ENCODE results near the gene ZFP36L2.

Gene ZFP36L2

GRCh38 chr2:43226558-43226954, at the start of gene ZFP36L2:
Gene ZFP36L2 (minus strand): TSS chr2:43226606. CDS start chr2:43226315, 291 bp downstream.
- in situ Hi-C loops (cut with HindIII; ENCODE audit: low pct_unique_long_range_greater_than_20kb, low sequenced_read_pairs) = no loop called here
- no peak for TF ChIP-seq JUND (IDR thresholded peaks at IDR 0.05; ENCODE audit: low read depth)
- peak; percentile 93 to 95 for DNase-seq (ENCODE audit: low read depth in 1 of 2, low spot score in 1 of 2)

DNA sequence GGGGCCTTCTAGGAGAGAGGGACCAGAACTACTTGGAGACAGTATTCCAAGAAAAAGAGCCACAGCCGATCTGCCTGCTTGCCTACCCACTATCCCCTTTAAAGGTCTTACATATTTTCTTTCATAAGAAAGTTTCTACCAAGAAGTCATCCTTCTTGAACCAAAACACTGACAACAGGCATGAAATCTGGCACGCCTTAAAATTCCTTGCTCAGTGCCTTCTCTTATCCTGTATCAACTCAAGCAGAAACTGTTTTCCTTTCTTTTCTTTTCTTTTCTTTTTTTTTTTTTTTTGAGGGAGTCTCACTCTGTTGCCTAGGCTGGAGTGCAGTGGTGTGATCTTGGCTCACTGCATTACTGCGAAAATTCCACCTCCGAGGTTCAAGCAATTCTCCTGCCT, 48.3 kb upstream of the ZFP36L2 start:
- no peak for DNase-seq (ENCODE audit: low read depth in 1 of 2, low spot score in 1 of 2)
- no peak for TF ChIP-seq JUND (IDR thresholded peaks at IDR 0.05; ENCODE audit: low read depth)
- in situ Hi-C loops (cut with HindIII; ENCODE audit: low pct_unique_long_range_greater_than_20kb, low sequenced_read_pairs) = no loop called here

DNA sequence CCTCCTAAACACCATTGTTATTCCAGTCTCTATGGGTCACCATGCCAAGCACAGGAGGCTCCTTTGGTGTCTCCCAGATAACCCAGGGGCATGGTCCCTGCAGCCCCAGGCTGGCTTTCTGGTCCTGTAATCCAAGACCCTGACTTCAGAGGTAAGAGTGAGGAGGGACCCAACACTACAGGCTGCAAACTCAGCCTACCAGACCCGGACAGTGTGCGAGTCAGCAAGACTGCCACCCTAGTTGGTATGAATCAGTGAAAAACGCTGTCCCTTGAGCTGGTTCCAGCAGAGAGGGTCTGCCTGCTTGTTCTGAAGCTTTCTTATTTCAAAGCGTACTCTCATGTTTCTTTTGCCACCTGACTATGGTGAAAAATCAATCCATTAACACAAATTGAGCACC, 47.6 kb upstream of the ZFP36L2 start:
- DNase-seq (ENCODE audit: low read depth in 1 of 2, low spot score in 1 of 2) = no peak
- TF ChIP-seq JUND (IDR thresholded peaks at IDR 0.05; ENCODE audit: low read depth) = no peak
- in situ Hi-C loops (cut with HindIII; ENCODE audit: low pct_unique_long_range_greater_than_20kb, low sequenced_read_pairs) = no loop called here

GRCh38 chr2:43273529-43273928, 47.1 kb upstream of the ZFP36L2 start:
- no peak for DNase-seq (ENCODE audit: low read depth in 1 of 2, low spot score in 1 of 2)
- TF ChIP-seq JUND (IDR thresholded peaks at IDR 0.05; ENCODE audit: low read depth) = no peak
- in situ Hi-C loops (cut with HindIII; ENCODE audit: low pct_unique_long_range_greater_than_20kb, low sequenced_read_pairs) = no loop called here

GRCh38 chr2:43270930-43271615, 44.7 kb upstream of the ZFP36L2 start:
- TF ChIP-seq JUND (IDR thresholded peaks at IDR 0.05; ENCODE audit: low read depth) = no peak
- no peak for DNase-seq (ENCODE audit: low read depth in 1 of 2, low spot score in 1 of 2)
- in situ Hi-C loops (cut with HindIII; ENCODE audit: low pct_unique_long_range_greater_than_20kb, low sequenced_read_pairs) = no loop called here

DNA sequence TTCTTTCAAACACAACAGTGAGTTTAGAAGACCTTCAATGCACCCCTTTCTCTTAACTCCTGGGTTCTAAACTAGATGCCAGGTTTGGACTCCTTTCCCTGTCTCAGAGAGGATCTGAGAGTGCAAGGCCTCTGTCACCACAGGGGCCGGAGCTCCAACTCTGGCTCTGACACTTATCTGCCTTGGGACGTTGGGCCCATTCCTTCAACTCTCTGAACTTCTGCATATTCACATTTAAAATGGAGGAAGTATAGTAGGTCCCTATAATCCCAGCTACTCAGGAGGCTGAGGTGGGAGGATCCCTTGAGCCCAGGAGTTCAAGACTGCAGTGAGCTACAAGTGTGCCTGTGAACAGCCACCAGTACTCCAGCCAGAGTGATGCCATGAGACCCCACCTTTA, 44.1 kb upstream of the ZFP36L2 start:
- in situ Hi-C loops (cut with HindIII; ENCODE audit: low pct_unique_long_range_greater_than_20kb, low sequenced_read_pairs) = no loop called here
- no peak for DNase-seq (ENCODE audit: low read depth in 1 of 2, low spot score in 1 of 2)
- no peak for TF ChIP-seq JUND (IDR thresholded peaks at IDR 0.05; ENCODE audit: low read depth)

DNA sequence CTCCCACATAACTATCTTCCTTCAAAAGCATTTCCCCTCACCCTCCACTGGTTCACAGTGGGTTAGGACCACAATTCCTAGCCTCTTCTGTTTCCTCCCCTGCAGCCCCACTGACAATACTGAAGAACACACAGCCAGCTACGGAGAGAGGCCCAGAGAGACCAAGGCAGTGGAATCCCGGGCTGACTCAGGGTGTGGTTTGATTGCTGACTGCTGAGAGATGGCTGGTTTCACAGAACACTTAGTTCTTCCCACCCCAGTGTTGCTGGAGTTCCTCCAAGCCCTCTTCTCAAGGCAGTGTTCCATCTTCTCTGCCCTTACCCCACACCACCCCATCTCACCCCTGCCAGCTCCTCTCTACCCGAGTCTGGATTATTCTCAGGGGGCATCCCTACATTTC, 43.3 kb upstream of the ZFP36L2 start:
- no peak for TF ChIP-seq JUND (IDR thresholded peaks at IDR 0.05; ENCODE audit: low read depth)
- DNase-seq (ENCODE audit: low read depth in 1 of 2, low spot score in 1 of 2) = no peak
- in situ Hi-C loops (cut with HindIII; ENCODE audit: low pct_unique_long_range_greater_than_20kb, low sequenced_read_pairs) = no loop called here

GRCh38 chr2:43269074-43269572, 42.7 kb upstream of the ZFP36L2 start:
- DNase-seq (ENCODE audit: low read depth in 1 of 2, low spot score in 1 of 2) = no peak
- in situ Hi-C loops (cut with HindIII; ENCODE audit: low pct_unique_long_range_greater_than_20kb, low sequenced_read_pairs) = no loop called here
- no peak for TF ChIP-seq JUND (IDR thresholded peaks at IDR 0.05; ENCODE audit: low read depth)

DNA sequence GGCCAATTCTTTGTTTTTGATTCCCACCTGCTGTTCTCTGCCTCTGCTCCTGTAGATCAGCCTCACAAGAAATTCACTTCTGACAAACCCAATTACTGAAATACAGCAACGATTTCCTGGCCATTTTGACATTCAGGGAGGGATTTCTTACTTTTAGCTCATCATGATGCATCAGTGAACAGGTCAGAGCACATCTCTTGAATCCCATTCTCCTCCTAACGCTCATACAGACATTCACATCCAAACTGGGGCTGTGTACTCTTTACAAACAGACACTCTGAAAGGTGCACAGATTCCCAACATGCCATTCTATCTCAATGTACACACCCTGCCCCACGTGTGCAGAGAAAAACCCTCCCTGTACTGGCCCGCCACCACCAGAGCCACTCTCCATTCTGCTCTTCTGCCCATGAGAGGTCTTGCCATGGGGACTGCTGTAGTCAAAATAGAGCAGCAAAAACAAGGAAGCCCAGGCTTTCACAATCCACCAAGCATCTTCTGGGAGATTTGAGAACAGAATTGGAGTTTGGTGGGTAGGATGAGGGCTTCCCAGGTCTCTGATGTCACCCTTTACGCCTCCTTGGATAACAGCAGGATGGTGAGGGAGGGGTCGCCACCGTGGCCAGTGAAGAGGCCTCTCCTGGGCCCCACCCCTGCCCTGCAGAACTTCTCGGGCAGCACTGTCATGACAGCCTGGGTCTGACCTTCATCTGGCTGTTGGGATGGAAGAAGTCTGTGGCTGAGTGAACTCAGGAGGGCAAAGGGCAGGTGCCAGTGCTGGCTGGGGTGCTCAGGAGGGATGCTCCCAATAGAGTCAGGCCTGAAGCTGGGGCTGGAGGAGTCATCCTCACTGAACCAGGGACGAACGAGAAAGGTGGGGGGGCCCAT, 41.9 kb upstream of the ZFP36L2 start:
- in situ Hi-C loops (cut with HindIII; ENCODE audit: low pct_unique_long_range_greater_than_20kb, low sequenced_read_pairs) = no loop called here
- no peak for DNase-seq (ENCODE audit: low read depth in 1 of 2, low spot score in 1 of 2)

DNA sequence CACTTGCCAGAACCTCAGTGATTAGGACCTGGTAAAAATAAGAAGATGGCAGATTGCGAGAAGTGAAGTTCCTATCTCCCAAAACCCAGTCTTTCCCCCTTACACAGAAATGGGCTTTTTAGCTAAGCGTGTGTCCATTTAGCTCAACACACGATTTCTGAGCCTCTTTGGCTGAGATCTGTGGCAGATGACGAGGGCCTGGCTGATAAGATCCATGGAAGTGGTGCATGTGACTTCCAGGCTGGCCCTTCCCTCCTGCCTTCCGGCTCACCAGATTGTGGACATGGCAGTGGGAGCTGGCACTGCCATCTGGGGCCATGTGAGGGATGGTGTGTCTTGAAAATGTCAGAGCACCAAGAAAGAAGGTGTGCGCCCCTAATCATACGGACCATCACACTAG, 41.0 kb upstream of the ZFP36L2 start:
- in situ Hi-C loops (cut with HindIII; ENCODE audit: low pct_unique_long_range_greater_than_20kb, low sequenced_read_pairs) = no loop called here
- DNase-seq (ENCODE audit: low read depth in 1 of 2, low spot score in 1 of 2) = no peak
- TF ChIP-seq JUND (IDR thresholded peaks at IDR 0.05; ENCODE audit: low read depth) = no peak

More for the DNA sequence above, 41.9 kb upstream of the ZFP36L2 start:
- TF ChIP-seq JUND (IDR thresholded peaks at IDR 0.05; ENCODE audit: low read depth) = no peak

DNA sequence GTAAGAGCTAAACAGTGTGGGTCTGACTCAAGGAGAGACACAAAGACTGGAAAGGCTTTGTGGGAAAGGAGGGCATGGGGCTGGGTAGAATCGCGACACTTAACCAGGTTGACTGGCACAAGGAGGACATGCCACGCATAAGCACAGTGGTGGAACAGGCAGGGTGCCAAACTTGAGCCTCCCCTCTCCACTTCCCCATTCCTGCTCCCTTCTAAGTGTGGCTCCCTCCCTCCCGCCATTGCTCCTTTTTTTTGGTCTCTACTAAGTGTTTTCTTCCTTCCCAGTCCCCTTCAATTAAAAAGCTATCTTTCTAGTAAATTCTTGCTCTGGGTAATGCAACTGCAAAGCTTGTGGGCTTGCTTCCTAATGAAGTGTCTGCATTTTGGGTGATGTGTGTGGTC, 40.3 kb upstream of the ZFP36L2 start:
- in situ Hi-C loops (cut with HindIII; ENCODE audit: low pct_unique_long_range_greater_than_20kb, low sequenced_read_pairs) = no loop called here
- no peak for DNase-seq (ENCODE audit: low read depth in 1 of 2, low spot score in 1 of 2)
- TF ChIP-seq JUND (IDR thresholded peaks at IDR 0.05; ENCODE audit: low read depth) = no peak

DNA sequence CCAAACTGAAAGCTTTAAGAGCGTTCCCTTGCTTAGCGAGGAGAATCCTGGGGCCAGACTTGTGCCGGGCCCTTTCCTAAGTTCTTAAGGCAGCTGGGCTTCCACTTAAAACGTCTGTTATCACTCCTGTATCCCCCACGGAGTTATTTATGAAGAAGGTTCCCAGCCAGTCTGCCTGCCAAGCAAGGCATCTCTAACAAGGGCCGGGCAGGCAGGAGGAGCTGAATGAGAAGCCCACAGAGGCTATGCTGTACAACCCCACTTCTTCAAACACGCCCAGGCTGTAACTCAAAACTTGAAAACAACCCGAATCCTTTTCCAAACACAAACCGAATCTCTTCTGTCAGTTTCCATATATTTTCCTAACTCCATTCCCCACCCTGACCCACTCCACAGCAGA, 39.0 kb upstream of the ZFP36L2 start:
- in situ Hi-C loops (cut with HindIII; ENCODE audit: low pct_unique_long_range_greater_than_20kb, low sequenced_read_pairs) = no loop called here
- no peak for DNase-seq (ENCODE audit: low read depth in 1 of 2, low spot score in 1 of 2)

GRCh38 chr2:43265001-43265400, 38.6 kb upstream of the ZFP36L2 start:
- no peak for DNase-seq (ENCODE audit: low read depth in 1 of 2, low spot score in 1 of 2)
- in situ Hi-C loops (cut with HindIII; ENCODE audit: low pct_unique_long_range_greater_than_20kb, low sequenced_read_pairs) = no loop called here
- no peak for TF ChIP-seq JUND (IDR thresholded peaks at IDR 0.05; ENCODE audit: low read depth)

More for the DNA sequence above, 39.0 kb upstream of the ZFP36L2 start:
- TF ChIP-seq JUND (IDR thresholded peaks at IDR 0.05; ENCODE audit: low read depth) = no peak
